ENCODE measurements around the gene RAET1G.
"Not testable (repeated sequence)": the region's sequence is repeated elsewhere in the genome, so short reads cannot be mapped to it uniquely, and the experiment has no call there.

RAET1G gene

DNA sequence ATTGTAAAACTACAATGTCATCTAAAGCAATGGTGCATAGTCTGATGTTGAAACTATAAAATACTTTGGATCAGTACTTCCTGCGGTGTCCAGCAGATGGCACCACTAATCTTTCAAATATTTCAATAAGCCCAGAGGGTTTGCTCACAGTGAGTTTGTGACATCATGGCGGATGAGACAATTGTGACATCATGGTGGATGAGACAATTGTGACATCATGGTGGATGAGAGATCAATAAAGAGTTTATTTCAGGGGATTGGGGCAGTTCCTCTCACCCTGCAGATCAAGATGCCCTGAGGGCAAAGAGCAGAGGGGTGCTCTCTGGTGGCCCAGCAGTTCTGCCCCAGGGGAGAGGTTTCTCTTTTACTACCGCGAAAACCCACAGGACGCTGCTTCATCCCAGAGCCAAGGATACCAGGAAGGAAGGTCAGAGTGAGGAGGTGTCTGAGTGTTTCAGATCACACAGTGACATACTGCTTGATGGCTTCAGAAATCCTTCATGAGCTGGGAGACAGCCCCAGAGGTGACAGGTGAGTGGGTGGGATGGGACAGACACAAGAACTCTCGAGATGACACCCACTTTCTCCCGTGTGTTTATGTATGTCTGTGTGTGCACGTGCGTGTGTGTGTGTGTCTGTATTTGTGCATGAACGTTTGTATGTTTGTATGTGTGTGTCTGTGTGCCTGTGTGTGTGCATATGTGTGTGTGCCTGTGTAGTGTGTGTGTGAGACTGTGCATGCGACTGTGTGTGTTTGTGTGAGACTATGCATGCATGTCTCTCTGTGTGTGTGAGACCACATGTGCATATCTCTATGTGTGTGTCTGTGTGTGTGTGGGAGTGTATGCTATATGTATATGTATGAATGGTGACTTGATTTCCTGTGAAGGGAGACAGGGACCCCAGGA is 11.6 kb upstream of the RAET1G start:
- peak; percentile 51 for DNase-seq (ENCODE audit: low read depth)

DNA sequence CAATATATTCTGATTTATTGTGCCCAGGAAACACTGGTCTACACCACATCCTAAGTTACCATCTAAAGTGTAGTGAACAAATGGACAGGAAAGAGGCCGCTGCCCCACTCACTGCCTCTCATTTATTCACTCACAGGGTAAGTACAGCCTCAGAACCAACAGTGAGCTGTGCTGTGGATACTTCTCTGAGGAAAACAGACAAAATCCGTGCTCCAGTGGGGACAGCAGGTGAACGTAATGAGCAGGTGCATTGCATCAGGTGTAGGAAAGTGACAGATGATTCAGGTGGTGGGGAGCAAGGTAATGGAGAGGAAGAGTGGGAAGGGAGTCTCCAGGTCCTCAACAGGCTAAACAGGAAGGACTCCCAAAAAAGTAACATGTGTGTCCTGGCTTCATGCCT is 10.5 kb upstream of the RAET1G start:
- no peak for DNase-seq (ENCODE audit: low read depth)

DNA sequence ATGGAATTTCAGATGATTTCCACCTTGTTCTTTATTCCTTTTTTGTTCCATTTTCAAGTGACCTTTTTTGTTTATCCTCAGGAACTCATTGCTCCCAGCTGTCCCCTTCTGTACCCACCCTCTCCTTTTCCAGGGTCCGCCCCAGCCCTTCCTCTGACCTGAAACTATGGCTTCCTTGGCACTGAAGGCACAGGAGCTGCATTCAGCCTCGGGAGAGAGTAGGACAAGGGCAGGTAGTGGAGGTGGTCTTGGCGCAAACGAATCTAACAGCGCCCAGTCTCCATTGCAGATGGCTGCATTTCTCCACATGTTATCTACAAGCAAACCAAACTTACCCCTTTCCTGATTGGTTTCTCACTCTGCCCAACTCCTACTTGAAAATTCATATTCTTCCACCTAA is 10.1 kb upstream of the RAET1G start:
- no peak for DNase-seq (ENCODE audit: low read depth)

DNA sequence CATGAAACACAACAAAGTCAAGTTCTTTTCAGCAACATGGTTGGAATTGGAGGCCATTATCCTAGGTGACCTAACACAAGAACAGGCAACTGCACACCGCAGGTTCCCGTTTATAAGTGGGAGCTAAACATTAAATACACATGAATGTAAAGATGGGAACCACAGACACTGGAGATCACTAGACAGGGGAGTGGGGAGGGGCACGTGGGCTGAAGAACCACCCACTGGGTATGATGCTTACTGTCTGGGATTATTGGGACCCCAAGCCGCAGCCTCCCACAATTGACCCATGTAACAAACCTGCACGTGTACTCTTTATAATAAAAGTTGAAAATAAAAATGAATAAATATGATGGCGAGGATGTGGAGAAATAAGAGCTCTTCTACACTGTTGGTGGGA is 8.6 kb upstream of the RAET1G start:
- no peak for DNase-seq (ENCODE audit: low read depth)

DNA sequence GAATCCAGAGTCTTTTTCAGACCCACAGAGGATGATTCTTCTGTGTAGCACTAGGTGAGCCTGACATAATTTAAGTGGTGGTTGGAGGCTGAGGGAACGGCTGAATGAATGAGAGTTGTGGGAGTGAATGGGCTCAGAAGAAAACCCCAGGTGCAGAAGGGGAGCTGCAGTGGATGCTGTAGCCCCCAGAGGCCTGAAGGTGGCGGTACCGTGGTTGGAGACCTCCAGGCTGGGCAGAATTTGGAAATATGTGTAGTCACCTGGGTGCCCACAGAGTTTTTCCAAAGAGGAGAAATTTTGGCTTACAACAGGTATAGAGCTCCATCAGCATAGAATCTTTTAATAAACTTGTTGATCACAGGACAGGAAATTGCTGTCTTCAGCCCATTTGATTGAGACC is 6.5 kb upstream of the RAET1G start:
- no peak for DNase-seq (ENCODE audit: low read depth)

DNA sequence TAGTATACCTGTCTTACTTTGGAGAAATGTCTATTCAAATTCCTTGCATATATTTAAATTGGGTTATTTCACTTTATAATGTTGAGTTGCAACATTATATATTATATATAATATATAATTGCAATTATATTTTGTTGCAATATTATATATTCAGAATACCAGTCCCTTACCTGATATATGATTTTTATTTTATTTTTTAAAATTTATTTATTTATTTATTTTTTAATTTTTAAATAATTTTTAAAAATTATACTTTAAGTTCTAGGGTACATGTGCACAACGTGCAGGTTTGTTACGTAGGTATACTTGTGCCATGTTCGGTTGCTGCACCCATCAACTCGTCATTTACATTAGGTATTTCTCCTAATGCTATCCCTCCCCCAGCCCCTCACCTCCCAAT is 4.1 kb upstream of the RAET1G start:
- not testable (repeated sequence) for DNase-seq (ENCODE audit: low read depth)

DNA sequence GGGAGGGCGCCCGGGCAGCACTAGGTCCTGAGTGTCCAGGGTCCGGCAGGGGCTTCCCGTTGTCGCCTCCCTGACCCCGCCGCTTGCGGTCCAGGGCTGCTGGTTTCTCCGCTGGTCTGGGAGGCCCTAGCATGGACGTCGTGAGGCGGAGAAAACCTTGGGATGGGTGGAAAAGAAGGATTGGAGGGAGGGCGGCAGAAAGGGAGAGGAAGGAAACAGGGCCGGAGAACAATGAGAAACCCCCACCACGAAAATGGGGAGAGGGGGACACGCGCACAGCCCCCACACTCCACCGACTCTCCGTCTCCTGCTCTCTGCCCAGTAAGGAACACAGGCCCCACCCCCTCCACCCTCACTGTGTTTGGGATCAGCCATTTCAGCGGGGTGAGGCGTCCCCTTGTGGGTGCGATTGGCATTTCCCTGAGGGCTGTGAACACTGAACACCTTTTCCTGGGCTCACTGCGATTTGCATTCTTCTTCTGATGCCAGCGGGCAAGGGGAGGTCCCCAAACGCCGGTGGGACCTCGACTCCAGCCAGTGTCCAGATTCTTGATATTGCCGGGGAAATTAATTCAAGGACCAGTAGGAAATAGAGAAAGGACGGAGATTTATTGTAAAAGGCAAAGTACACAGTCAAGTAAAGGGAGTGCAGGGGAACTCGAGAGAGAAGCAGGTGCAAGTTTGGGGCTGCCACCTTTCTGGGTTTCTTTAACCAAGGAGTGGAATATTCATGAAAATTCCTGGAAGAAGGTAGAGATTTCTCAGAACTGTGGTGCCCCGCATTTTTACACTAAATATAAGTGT is 3.3 kb upstream of the RAET1G start:
- peak; percentile 58 for DNase-seq (ENCODE audit: low read depth)

DNA sequence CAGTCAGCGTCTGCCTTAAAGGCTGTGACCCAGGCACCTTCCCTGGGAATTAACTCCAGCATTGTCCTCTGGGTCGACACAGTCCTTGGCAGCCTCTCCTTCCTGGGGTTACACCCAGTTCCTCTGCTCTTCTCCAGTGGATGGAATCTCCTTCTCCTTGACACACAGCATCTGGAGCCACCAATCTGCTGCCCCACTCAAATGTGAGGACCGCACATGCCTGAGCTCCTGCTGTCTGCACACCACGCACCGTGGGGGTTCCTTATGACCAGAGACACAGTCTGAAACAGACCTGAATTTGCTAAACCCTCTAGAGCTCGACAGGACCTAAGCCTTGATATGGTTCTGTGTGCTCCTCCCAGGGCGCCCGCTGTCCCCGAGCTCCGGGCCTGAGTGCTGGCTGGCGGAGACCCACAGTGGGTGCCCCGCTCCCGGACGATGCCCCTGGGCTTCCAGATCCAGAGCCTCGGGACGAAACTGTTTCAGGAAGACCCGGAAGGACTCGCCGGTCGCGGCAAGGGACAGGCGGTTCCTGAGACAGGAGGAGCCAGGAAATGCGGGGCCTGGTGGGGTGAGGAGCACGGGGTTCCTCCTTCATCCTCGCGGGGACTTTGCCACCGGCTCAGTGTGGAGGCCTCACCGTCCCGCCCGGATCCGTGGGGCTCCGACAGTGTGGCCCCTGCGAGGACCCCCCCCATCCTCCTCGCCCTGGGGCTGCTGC is 2.5 kb upstream of the RAET1G start:
- DNase-seq (ENCODE audit: low read depth): no peak

DNA sequence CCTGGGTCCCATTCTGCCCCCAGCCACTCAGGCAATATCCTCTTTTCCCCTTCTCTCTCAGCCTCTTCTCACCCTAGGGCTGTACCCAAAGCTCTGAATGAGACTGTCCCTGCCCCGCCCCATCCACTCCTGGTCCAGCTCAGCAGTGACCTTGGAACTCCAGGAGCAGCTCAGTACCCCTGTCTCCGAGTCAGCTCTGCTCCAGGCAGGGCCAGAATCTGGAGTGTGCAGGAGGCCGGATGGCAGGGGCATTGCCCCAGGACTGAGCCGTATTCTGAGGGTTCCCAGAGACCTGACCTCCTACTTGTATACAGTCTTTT is 2.0 kb upstream of the RAET1G start:
- no peak for DNase-seq (ENCODE audit: low read depth)

DNA sequence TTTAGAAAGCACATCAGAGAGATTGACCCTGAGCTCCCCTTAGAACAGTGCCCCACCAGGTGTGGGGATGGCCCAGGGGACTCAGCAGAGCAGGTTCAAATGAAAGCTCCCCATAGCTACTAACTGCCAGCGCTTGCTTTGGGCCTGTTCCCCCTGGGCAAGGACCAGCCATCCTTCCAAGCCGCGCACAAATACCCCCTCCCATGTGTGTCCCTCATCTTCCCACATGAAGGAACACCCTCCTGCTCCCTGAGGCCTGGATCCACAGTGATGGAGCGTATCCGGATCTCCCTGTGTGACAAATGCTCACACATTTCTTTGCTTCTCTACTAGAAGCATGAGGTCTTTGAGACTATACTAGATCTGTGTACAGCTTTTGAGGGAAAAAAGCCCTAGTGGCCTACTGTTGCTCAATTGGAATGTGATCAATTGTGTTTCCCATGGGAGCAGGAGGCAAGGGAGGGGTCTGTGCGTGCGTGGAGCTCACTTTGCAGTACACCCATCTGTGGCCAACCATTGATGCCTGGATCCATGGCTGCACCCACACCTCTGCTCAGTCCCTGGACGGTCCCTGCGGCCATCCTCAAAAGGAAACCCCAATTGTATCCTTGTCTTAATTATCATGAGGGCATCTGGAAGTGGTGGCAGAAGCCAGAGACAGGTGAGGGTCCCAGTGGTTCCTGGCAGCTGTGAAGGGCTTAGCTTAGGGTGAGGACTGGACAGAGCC is 1.4 kb upstream of the RAET1G start:
- DNase-seq (ENCODE audit: low read depth): no peak

DNA sequence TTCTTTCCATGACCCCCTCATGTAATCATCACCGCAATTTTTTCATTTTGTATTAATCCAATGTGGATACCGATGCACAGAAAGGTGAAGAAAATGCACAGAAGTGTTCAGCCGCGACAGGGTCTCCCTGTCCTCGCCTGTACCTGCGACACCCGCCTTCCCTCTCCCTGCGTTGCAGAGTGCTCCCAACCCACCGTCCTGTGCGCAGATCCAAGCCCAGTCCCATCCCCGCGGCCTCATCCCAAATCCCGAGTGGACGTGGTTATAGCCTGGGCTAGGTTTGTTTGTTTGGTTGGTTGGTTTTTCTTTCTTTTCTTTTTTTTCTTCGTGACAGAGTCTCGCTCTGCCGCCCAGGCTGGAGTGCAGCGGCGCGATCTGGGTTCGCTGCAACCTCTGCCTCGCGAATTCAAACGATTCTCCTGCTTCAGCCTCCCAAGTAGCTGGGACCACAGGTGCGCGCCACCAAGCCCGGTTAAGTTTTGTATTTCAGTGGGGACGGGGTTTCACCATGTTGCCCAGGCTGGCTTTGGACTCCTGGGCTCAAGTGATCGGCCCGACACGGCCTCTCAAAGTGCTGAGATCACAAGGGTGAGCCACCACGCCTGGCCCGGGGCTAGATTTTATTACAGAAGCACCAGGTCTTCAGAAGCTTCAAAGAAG is 536 bp upstream of the RAET1G start:
- no peak for DNase-seq (ENCODE audit: low read depth)

DNA sequence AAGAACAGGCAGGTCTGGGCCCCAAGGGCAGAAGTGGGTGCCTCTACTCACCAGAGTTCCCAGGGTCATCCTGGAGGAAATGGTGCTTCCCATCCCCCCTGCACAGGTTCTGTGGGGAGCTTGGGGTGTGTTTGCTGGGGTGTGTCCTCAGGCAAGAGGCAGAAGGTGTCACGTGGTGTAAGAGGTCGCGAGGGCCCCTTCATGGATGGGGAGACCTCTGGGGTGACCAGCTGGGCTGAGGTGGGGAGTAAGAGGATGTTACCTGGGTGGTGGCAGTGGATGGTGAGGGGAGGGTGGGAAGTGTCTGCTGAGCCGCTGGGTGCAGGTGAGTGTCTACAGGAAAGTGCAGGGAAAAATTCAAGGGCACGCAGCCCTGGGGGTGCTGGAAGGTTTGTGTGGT is 830 bp downstream of the RAET1G start:
- not testable (repeated sequence) for DNase-seq (ENCODE audit: low read depth)

DNA sequence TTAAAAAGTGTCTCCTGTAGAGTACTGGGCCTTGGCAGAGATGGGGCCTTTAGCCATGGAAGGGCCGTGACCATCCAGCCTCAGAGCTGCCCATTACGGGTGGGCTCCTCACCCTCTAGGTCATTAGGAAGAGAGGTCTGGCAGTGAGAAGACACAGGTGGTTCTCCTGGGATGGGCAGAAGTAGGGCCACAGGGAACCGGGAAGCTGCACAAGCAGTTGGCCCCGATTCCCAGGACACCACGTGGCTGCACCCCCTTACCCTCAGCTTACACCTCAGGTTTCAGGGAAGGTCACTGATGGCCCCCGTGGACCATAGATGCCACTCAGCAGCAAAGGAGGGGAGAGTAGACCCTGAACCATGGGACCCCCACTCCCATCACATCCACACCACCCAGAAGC is 1.6 kb downstream of the RAET1G start:
- no peak for DNase-seq (ENCODE audit: low read depth)

DNA sequence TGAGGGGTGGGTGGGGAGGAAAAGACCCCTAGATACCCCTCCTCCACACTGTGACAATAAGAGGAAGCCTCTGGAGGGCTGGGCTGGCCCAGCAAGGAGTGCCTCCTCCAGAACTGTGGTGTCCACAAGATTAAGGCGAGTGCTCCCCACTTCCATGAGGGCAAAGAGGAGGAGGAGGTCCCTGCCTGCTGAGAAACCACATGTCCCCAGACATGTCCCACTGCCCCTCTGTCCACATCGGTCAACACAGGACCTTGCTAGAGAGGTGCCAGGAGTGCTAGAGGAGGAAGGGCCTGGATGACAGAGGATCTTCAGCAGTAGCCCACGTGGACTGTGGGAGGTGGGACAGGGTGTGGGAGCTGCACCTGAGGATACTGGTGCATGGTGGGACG is 3.1 kb downstream of the RAET1G start:
- no peak for DNase-seq (ENCODE audit: low read depth)

DNA sequence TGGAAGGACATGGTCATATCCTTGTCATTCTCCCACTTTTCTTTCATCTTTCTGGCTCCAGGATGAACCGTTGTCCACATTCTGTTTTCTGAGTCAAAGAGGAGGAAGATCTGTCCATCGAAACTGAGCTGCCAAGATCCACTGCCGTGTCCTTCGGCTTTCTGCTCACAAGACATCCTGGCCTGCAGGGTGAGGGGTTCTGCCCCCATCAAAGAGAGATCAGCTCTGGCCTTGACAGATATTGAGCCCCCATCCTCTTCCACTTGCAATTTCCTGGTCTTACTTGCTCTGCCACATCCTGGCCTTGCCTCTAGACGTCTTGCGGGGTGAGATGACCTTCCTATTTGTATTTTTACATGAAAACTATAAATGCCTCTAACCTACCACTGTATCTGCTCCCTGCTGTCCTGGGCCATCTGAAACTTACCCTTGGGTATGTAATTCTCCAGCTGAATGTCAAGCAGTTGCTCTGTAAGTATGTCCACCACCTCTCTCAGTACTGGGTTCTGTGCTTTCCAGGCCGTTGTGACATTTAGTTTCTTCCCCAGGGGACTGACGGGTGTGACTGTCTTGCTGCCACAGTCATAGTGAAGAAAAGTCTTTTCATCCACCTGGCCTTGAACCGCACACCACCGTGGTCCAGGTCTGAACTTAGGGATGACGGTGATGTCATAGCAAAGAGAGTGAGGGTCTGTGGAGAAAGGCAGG is 3.6 kb downstream of the RAET1G start:
- not testable (repeated sequence) for DNase-seq (ENCODE audit: low read depth)

DNA sequence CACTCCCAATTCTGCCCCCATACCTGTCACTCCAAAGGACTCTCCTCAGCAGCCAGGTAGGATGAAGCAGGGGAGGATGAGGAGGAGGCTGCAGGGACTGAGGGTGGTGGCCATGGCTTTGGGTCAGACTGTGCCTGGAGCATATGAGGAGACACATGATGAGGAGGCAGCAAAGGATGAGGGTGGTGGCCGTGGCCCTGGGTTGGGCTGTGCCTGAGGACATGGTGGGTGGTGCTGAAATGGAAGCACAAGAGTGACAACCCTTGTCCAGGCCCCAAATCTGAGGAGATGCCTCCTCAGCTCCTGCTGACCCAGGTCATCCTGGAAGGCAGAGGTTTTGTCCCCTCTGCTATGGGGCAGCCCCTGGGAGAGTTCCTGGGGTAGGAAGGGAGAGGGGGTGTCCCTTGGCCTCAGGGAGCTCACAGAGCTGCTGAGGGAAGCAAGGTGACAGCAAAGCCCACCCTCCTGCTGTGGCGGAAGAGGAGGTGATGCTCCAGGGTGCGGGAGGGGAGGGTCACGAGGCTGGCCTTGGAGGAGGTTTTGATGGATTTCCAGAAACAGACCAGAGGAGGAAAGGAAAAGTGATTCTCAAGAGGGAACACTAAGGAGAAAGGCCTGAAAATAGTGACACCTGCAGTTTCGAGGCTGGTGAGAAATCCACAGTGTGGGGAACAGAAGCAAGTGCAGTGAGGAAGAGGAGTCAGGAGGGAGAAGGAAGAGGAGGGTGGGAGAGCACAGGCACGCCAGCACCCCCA is 4.6 kb downstream of the RAET1G start:
- no peak for DNase-seq (ENCODE audit: low read depth)

DNA sequence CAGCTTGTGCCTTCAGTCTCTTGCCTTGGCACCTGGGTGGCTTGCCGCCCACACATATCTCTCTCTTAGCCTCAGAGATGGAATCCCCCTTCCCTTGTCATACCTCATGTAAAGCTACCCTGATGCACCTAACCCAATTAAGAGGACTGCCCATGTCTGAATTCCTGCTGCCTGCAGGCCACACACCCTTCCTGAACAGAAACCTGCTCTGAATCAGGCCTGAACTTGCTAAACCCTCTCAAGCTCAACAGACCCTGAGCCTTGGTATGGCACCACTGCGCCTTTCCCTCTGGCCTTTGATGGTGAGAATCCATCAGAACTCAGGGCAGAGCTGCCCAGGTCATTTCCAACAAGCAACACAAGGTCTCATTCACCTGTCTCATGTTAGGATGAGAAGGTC is 5.2 kb downstream of the RAET1G start:
- no peak for DNase-seq (ENCODE audit: low read depth)

DNA sequence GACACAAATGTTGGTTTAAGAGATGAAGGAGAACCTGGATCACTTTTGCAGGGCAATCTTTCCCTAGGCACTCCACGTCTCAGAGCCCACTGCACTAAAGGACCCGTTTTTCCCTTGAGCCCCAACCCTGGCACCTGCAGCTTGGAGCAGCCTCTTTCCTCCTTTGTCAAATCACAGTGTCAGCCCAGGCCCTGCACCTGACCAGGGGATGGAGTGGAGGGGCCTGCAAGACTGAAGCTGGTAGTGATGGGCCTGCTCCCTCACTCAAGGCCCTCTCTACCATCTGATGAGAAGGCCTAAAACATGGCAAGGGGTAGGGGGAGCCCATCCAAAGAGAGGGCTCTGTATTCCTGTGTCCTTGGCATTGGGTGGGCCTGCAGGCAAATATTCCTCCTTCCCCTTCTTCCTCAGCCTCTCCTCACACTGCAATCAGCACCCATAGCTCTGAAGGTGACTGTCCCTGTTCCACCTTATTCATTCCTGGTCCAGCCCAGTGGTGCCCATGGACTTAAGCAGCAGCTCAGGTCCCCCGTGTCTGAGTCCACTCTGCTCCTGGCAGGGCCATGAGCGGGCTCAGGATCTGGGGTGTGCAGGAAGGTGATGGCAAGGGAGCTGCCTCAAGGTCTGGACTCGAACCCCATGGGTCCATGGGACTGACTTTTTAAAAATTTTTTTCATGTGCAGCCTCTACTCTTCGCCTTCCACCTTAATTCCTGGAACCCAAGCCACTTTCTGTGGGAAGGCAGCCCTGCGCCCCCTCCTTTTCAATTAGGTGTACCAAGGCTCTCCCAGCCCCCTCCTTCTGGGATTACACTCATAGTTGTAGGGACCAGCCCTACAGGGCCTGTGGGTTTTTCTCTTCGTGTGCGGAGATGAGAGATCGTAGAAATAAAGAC is 6.7 kb downstream of the RAET1G start:
- no peak for DNase-seq (ENCODE audit: low read depth)
